Measurements from ENCODE around the gene PCDHA6. TPM values are rescaled to one million over a fixed set of nuclear protein-coding genes. Genes with fewer than 3 reads are reported as not detected.
"Not testable (repeated sequence)": the region's sequence is repeated elsewhere in the genome, so short reads cannot be mapped to it uniquely, and the experiment has no call there.

PCDHA6 gene
- total and polyA plus RNA-seq, 8 donors: 0.31 to 1.7 (median 1.1) TPM

- H3K4me3 ChIP-seq: no peak overlapping the region
- no peaks in the 10 kb centered on the region for H3K27me3 ChIP-seq
- DNase-seq (peak in 1 of 6 donors; percentile 53), FAIRE-seq (no peak), ATAC-seq (no peak)
- H3K4me1 ChIP-seq: no peaks in the 10 kb centered on the region
- H3K36me3 ChIP-seq: no peaks in the 10 kb centered on the region
- no peak overlapping the region for H3K27ac ChIP-seq
- peaks cover 0 to 3% (median 0%) of the 10 kb centered on the region in 4 donors for H3K9me3 ChIP-seq
- WGBS, 2 donors: 32 to 37% methylated on average over 103 of the region's 103 CpGs
- intact Hi-C loops (cut with DNase I): no loop called here
- no peak for TF ChIP-seq CTCF (IDR thresholded peaks at IDR 0.05)
Observed at GRCh38 chr5:140835622-140836510, 8.1 kb downstream of the PCDHA6 start.

- no peaks in the 10 kb centered on the region for H3K9me3 ChIP-seq
- FAIRE-seq: no peak
- no peak for DNase-seq
- peak in 1 of 4 donors; percentile 81 for ATAC-seq
- H3K27me3 ChIP-seq: no peaks in the 10 kb centered on the region
- H3K4me1 ChIP-seq: no peaks in the 10 kb centered on the region
- 14 to 19% methylated on average over 44 to 47 of the region's 47 CpGs for WGBS, 2 donors
- TF ChIP-seq CTCF (IDR thresholded peaks at IDR 0.05): no peak
- intact Hi-C loops (cut with DNase I): no loop called here
- no peak within 1 kb of the TSS for H3K4me3 ChIP-seq
- no peak within 1 kb of the TSS for H3K27ac ChIP-seq
- H3K36me3 ChIP-seq: no peaks in the 10 kb centered on the region
Observed at GRCh38 chr5:140840978-140841962, 13.5 kb downstream of the PCDHA6 start, which contains the start of gene PCDHA8. Gene PCDHA8, plus strand, starts transcription at chr5:140841187. Its CDS starts 135 bp downstream, at chr5:140841322.

GRCh38 chr5:140842798-140843733 lies 15.3 kb downstream of the PCDHA6 start:
- no peak overlapping the region for H3K27ac ChIP-seq
- WGBS, 2 donors: 35% methylated on average over 87 of the region's 87 CpGs; no CpG with 5 or more reads in 1 of the 2 donors
- no peaks in the 10 kb centered on the region for H3K4me1 ChIP-seq
- FAIRE-seq: no peak
- no peaks in the 10 kb centered on the region for H3K36me3 ChIP-seq
- no peaks in the 10 kb centered on the region for H3K9me3 ChIP-seq
- H3K4me3 ChIP-seq: no peak overlapping the region
- intact Hi-C loops (cut with DNase I): no loop called here
- no peaks in the 10 kb centered on the region for H3K27me3 ChIP-seq
- ATAC-seq: no peak
- no peak for DNase-seq
- no peak for TF ChIP-seq CTCF (IDR thresholded peaks at IDR 0.05)

GRCh38 chr5:140848139-140849102 lies 20.7 kb downstream of the PCDHA6 start, which contains the start of gene PCDHA9:
Gene PCDHA9, plus strand, starts transcription at chr5:140848382. Its CDS starts 114 bp downstream, at chr5:140848496.
- FAIRE-seq; intact Hi-C loops (cut with DNase I); H3K4me3 ChIP-seq: not testable (repeated sequence)

GRCh38 chr5:140849831-140850634 lies 22.3 kb downstream of the PCDHA6 start:
- intact Hi-C loops (cut with DNase I); H3K27ac ChIP-seq; H3K4me1 ChIP-seq; H3K36me3 ChIP-seq; H3K4me3 ChIP-seq; H3K9me3 ChIP-seq; H3K27me3 ChIP-seq; FAIRE-seq; ATAC-seq: not testable (repeated sequence)
- WGBS, 2 donors: 33% methylated on average over 101 of the region's 101 CpGs; no CpG with 5 or more reads in 1 of the 2 donors
- peak in 1 of 6 donors; percentile 44 for DNase-seq

More at GRCh38 chr5:140848139-140849102, 20.7 kb downstream of the PCDHA6 start, which contains the start of gene PCDHA9:
- not testable (repeated sequence) for H3K27ac ChIP-seq, H3K9me3 ChIP-seq, H3K27me3 ChIP-seq, H3K36me3 ChIP-seq, H3K4me1 ChIP-seq, ATAC-seq
- 14% methylated on average over 46 of the region's 48 CpGs; no CpG with 5 or more reads in 1 of the 2 donors for WGBS, 2 donors
- peak in 1 of 6 donors; percentile 43 for DNase-seq

Data from pancreas (tissue), 10 donors.